Mononuclear cell (primary cell): ENCODE data around the gene PAF1. TPM values are rescaled to one million over a fixed set of nuclear protein-coding genes. Genes with fewer than 3 reads are reported as not detected.
"Not testable (repeated sequence)": the region's sequence is repeated elsewhere in the genome, so short reads cannot be mapped to it uniquely, and the experiment has no call there.

ENCODE experiments used
- H3K27me3 ChIP-seq: 2 replicates; pipeline ENCODE4 v1.6.0; 2011; ENCODE audit warnings: low read length, control low read depth; ENCODE audit not compliant: insufficient read depth
- H3K4me1 ChIP-seq: 2 replicates; pipeline ENCODE4 v1.5.1; 2011; ENCODE audit warnings: mild to moderate bottlenecking, low read length, control low read depth; ENCODE audit not compliant: insufficient read depth
- H3K4me3 ChIP-seq: 2 replicates; pipeline ENCODE4 v1.5.1; 2011; ENCODE audit warnings: mild to moderate bottlenecking, low read length, moderate library complexity
- H3K9me3 ChIP-seq: 2 replicates; pipeline ENCODE4 v1.5.1; 2011; ENCODE audit warnings: low read depth, mild to moderate bottlenecking, control low read depth, low read length
- total RNA-seq: library from RNA; depleted of rRNA; stranded (reverse); fragments of >200 nt; gene quantifications from one replicate; pipeline ENCODE4 v1.2.3, GENCODE V29; 2012

PAF1 gene
- total RNA-seq, 1 donor = 26.1 TPM

GRCh38 chr19:39382991-39383828, 7.7 kb downstream of the PAF1 start:
- no peaks in the 10 kb centered on the region for H3K4me1 ChIP-seq
- no peak overlapping the region for H3K4me3 ChIP-seq
- no peaks in the 10 kb centered on the region for H3K27me3 ChIP-seq
- no peaks in the 10 kb centered on the region for H3K9me3 ChIP-seq

GRCh38 chr19:39381910-39382611, 8.8 kb downstream of the PAF1 start:
- H3K4me1 ChIP-seq = no peaks in the 10 kb centered on the region
- H3K27me3 ChIP-seq = no peaks in the 10 kb centered on the region
- H3K9me3 ChIP-seq = no peaks in the 10 kb centered on the region
- no peak overlapping the region for H3K4me3 ChIP-seq

GRCh38 chr19:39380521-39381502, 10.1 kb downstream of the PAF1 start:
- H3K4me1 ChIP-seq = no peaks in the 10 kb centered on the region
- H3K4me3 ChIP-seq = no peak overlapping the region
- no peaks in the 10 kb centered on the region for H3K27me3 ChIP-seq
- no peaks in the 10 kb centered on the region for H3K9me3 ChIP-seq

GRCh38 chr19:39379865-39380396, 11.0 kb downstream of the PAF1 start:
- no peaks in the 10 kb centered on the region for H3K27me3 ChIP-seq
- H3K4me3 ChIP-seq = no peak overlapping the region
- H3K4me1 ChIP-seq = no peaks in the 10 kb centered on the region
- H3K9me3 ChIP-seq = no peaks in the 10 kb centered on the region

GRCh38 chr19:39379366-39379765, 11.5 kb downstream of the PAF1 start:
- H3K4me1 ChIP-seq, H3K4me3 ChIP-seq, H3K9me3 ChIP-seq, H3K27me3 ChIP-seq: not testable (repeated sequence)

GRCh38 chr19:39377373-39378362, 13.2 kb downstream of the PAF1 start:
- no peaks in the 10 kb centered on the region for H3K9me3 ChIP-seq
- no peaks in the 10 kb centered on the region for H3K27me3 ChIP-seq
- H3K4me3 ChIP-seq = no peak overlapping the region
- H3K4me1 ChIP-seq = no peaks in the 10 kb centered on the region

GRCh38 chr19:39375929-39376328, 15.0 kb downstream of the PAF1 start:
- no peak overlapping the region for H3K4me3 ChIP-seq
- H3K9me3 ChIP-seq = no peaks in the 10 kb centered on the region
- no peaks in the 10 kb centered on the region for H3K27me3 ChIP-seq
- no peaks in the 10 kb centered on the region for H3K4me1 ChIP-seq

GRCh38 chr19:39372941-39373340, 18.0 kb downstream of the PAF1 start:
- H3K9me3 ChIP-seq = no peaks in the 10 kb centered on the region
- H3K27me3 ChIP-seq = no peaks in the 10 kb centered on the region
- no peaks in the 10 kb centered on the region for H3K4me1 ChIP-seq
- H3K4me3 ChIP-seq = no peak overlapping the region

- no peaks in the 10 kb centered on the region for H3K27me3 ChIP-seq
- no peak overlapping the region for H3K4me3 ChIP-seq
- H3K4me1 ChIP-seq = no peaks in the 10 kb centered on the region
- H3K9me3 ChIP-seq = no peaks in the 10 kb centered on the region
Measured at GRCh38 chr19:39372047-39372802, 18.7 kb downstream of the PAF1 start.

GRCh38 chr19:39370735-39371134, 20.2 kb downstream of the PAF1 start:
- Histone ChIP-seq H3K9me3 (no peaks in the 10 kb centered on the region), H3K27me3 (no peaks in the 10 kb centered on the region), H3K4me3 (no peak overlapping the region), H3K4me1 (no peaks in the 10 kb centered on the region)

- H3K27me3 ChIP-seq = no peaks in the 10 kb centered on the region
- no peak overlapping the region for H3K4me3 ChIP-seq
- H3K9me3 ChIP-seq = no peaks in the 10 kb centered on the region
- no peaks in the 10 kb centered on the region for H3K4me1 ChIP-seq
Measured at GRCh38 chr19:39369200-39369599, 21.7 kb downstream of the PAF1 start.

GRCh38 chr19:39365531-39365930, 25.4 kb downstream of the PAF1 start:
- H3K4me3 ChIP-seq = no peak overlapping the region
- H3K4me1 ChIP-seq = no peaks in the 10 kb centered on the region
- no peaks in the 10 kb centered on the region for H3K9me3 ChIP-seq
- H3K27me3 ChIP-seq = no peaks in the 10 kb centered on the region

GRCh38 chr19:39363901-39364457, 26.9 kb downstream of the PAF1 start:
- Histone ChIP-seq H3K9me3 (no peaks in the 10 kb centered on the region), H3K4me3 (no peak overlapping the region), H3K27me3 (no peaks in the 10 kb centered on the region), H3K4me1 (no peaks in the 10 kb centered on the region)
